OCI-LY7 (cell line): ENCODE results near the gene PFKFB2. TPM values are rescaled to one million over a fixed set of nuclear protein-coding genes. Genes with fewer than 3 reads are reported as not detected.

Source experiments
- BruUV-seq: library from RNA; stranded (reverse); fragments of 400-500 nt; replicated peaks from 2 replicates; lab custom pipeline; 2021; lab: Mats Ljungman, UMichigan
- CTCF ChIA-PET: fragments of 300-600 bp; sonication (Branson Sonifier 250); formaldehyde crosslinking; loops from one replicate; lab custom pipeline; 2022; ENCODE audit warnings: antibody characterized with exemption; ENCODE audit not compliant: unreplicated experiment; lab: Charles Lee
- POLR2A ChIA-PET: fragments of 300-600 bp; sonication (Branson Sonifier 250); formaldehyde crosslinking; loops from one replicate; lab custom pipeline; 2022; ENCODE audit warnings: antibody characterized with exemption; lab: Charles Lee
- DNase-seq: peaks from one replicate; pipeline ENCODE4 v3.0.0-alpha.2; 2015; ENCODE audit warnings: low spot score
- H2AFZ ChIP-seq: fragments of 200-600 bp; sonication (generic), shearing (Covaris generic); 2 replicates; pipeline ENCODE4 v1.6.1; 2014; ENCODE audit warnings: mild to moderate bottlenecking, antibody characterized with exemption, low read length, moderate library complexity
- H3K27ac ChIP-seq: fragments of 200-600 bp; sonication (generic); 2 replicates; pipeline ENCODE4 v1.5.1; 2014; ENCODE audit warnings: mixed run types, low read depth, mild to moderate bottlenecking, moderate library complexity, low read length, inconsistent platforms; ENCODE audit not compliant: poor library complexity, severe bottlenecking
- H3K36me3 ChIP-seq: fragments of 200-600 bp; sonication (generic); 2 replicates; pipeline ENCODE4 v1.6.1; 2014; ENCODE audit warnings: mild to moderate bottlenecking, antibody characterized with exemption, low read length, moderate library complexity, mixed read lengths; ENCODE audit not compliant: insufficient read depth
- H3K4me1 ChIP-seq: fragments of 200-600 bp; sonication (generic); 2 replicates; pipeline ENCODE4 v1.5.1; 2014; ENCODE audit warnings: mild to moderate bottlenecking, low read length; ENCODE audit not compliant: insufficient read depth, poor library complexity, severe bottlenecking
- H3K4me2 ChIP-seq: fragments of 200-600 bp; sonication (generic); 2 replicates; pipeline ENCODE4 v1.6.1; 2014; ENCODE audit warnings: mild to moderate bottlenecking, low read length
- H3K4me3 ChIP-seq: fragments of 200-600 bp; sonication (generic); 2 replicates; pipeline ENCODE4 v1.5.1; 2014; ENCODE audit warnings: mild to moderate bottlenecking, low read depth, low read length; ENCODE audit not compliant: poor library complexity, severe bottlenecking
- H3K79me2 ChIP-seq: fragments of 200-600 bp; sonication (generic); 2 replicates; pipeline ENCODE4 v1.6.1; 2016; ENCODE audit warnings: low read depth, mild to moderate bottlenecking, low read length, moderate library complexity, mixed read lengths; ENCODE audit not compliant: insufficient read depth
- H3K9me2 ChIP-seq: fragments of 200-600 bp; sonication (generic); 2 replicates; pipeline ENCODE4 v1.6.1; 2016; ENCODE audit warnings: mild to moderate bottlenecking, low read length, mixed read lengths; ENCODE audit not compliant: insufficient read depth
- H3K9me3 ChIP-seq: fragments of 200-600 bp; sonication (generic); 2 replicates; pipeline ENCODE4 v1.6.1; 2014; ENCODE audit warnings: mild to moderate bottlenecking, mixed run types, low read length, mixed read lengths
- H4K20me1 ChIP-seq: fragments of 200-600 bp; sonication (generic); 2 replicates; pipeline ENCODE4 v1.6.1; 2014; ENCODE audit warnings: mild to moderate bottlenecking, antibody characterized with exemption, low read length, moderate library complexity, mixed read lengths; ENCODE audit not compliant: insufficient read depth
- EZH2phosphoT487 ChIP-seq: fragments of 200-600 bp; sonication (generic); IDR thresholded peaks from 2 replicates; pipeline ENCODE4 v1.6.1; 2018; ENCODE audit warnings: low read depth, borderline replicate concordance, mild to moderate bottlenecking, mixed run types, antibody characterized with exemption, low read length, moderate library complexity, mixed read lengths
- intact Hi-C: fragments of 100-400 bp; cut with micrococcal nuclease; formaldehyde crosslinking; loops from one replicate; pipeline ENCODE4 v1.10.0; 2022; ENCODE audit not compliant: unreplicated experiment
- total RNA-seq, 2 experiments: library from RNA; depleted of rRNA in 1 of 2; stranded (reverse); fragments of >200 nt in 1 of 2; shearing (Covaris generic) in 1 of 2; gene quantifications; 2 replicates each; pipeline ENCODE4 v1.2.3, GENCODE V29; 2014 to 2022
- TF ChIP-seq, protein P1 (sequence below): fragments of 200-600 bp; sonication (generic); conservative IDR thresholded peaks from 2 replicates; pipeline ENCODE4 v1.5.1; 2014; ENCODE audit warnings: mild to moderate bottlenecking, antibody characterized with exemption, low read length, moderate library complexity, mixed read lengths

The PFKFB2 gene
- total RNA-seq, 2 experiments from 2014 or later: 9.8 to 13.1 TPM

DNA sequence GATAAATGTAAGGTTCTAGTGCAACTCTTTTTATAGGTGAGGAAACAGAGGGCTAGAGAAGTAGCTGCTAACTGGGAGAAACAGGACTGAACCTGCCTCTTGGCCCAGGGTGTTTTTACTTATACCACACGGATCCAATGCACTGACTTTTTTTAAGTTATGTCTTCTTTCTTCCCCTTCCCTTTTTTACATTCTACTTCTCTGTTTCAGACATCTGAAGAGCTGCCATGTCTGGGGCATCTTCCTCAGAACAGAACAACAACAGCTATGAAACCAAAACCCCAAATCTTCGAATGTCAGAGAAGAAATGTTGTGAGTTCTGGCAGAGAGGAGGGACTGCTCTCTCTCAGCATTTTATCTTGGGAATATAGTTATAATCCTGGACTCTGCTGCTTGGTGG lies 1.4 kb downstream of the PFKFB2 start:
- Histone ChIP-seq H3K4me2 (peak overlapping the region; percentile 94), H3K36me3 (peaks cover 2% of the 10 kb centered on the region; the same call in 1 of the 2 replicates), H3K27ac (peak overlapping the region; percentile 78), H3K4me3 (peak overlapping the region; percentile 95), H3K9me2 (no peaks in the 10 kb centered on the region), H3K79me2 (peaks cover 18% of the 10 kb centered on the region), H4K20me1 (peaks cover 3% of the 10 kb centered on the region; the same call in 1 of the 2 replicates), H3K9me3 (no peaks in the 10 kb centered on the region), H3K4me1 (peaks cover 81% of the 10 kb centered on the region), H2AFZ (peak overlapping the region; percentile 17; the same call in 1 of the 2 replicates)
- CTCF ChIA-PET: no interaction called here
- peak; percentile 43 for DNase-seq
- POLR2A ChIA-PET: interaction anchor here (0.6 to 1.1 kb wide), 4 partner anchors 8 to 651 kb away, joined by 3 read pairs; no protein-coding TSS in a partner anchor
- BruUV-seq: no TSS peak
- intact Hi-C loops: loop anchor here (5.0 kb wide), 2 partner anchors 122 to 268 kb away; partner anchors contain the start of gene CD55
- TF ChIP-seq, protein P1, sequence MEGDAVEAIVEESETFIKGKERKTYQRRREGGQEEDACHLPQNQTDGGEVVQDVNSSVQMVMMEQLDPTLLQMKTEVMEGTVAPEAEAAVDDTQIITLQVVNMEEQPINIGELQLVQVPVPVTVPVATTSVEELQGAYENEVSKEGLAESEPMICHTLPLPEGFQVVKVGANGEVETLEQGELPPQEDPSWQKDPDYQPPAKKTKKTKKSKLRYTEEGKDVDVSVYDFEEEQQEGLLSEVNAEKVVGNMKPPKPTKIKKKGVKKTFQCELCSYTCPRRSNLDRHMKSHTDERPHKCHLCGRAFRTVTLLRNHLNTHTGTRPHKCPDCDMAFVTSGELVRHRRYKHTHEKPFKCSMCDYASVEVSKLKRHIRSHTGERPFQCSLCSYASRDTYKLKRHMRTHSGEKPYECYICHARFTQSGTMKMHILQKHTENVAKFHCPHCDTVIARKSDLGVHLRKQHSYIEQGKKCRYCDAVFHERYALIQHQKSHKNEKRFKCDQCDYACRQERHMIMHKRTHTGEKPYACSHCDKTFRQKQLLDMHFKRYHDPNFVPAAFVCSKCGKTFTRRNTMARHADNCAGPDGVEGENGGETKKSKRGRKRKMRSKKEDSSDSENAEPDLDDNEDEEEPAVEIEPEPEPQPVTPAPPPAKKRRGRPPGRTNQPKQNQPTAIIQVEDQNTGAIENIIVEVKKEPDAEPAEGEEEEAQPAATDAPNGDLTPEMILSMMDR: no peak
- TF ChIP-seq EZH2phosphoT487: no peak

DNA sequence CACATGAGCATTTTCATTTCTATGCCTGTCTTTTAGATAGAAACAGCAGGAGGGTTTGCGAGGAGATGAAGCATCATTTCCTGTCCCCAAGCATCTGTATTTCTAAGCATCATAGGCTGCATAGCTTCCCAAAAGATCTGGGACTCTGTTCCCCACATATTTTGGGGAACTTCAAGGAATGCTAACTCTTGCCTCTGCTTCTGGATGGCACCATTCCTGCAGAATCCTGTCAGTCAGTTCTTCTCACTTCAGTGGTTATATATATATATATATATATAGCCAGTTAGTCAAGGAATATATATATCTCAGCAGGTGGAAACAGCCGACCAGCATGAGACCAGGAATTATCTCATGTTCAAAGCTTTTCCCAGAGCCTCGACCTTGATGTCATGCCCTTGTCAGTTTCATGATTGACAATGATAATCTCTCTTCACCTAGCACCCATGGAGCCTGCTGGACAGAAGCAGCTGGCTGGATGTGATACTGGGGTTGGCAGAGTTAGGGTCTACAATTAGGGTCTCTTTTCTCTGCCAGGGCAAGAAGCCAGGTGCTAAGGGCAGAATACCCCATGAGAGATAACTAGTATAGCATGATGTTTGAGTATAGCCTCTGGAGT lies 2.4 kb downstream of the PFKFB2 start:
- Histone ChIP-seq H2AFZ (no peak overlapping the region; the same call in 1 of the 2 replicates), H3K4me1 (peaks cover 79% of the 10 kb centered on the region), H3K9me3 (no peaks in the 10 kb centered on the region), H3K9me2 (no peaks in the 10 kb centered on the region), H4K20me1 (no peaks in the 10 kb centered on the region), H3K36me3 (no peaks in the 10 kb centered on the region), H3K79me2 (peaks cover 8% of the 10 kb centered on the region), H3K4me3 (peak overlapping the region; percentile 95), H3K4me2 (peak overlapping the region; percentile 94), H3K27ac (peak overlapping the region; percentile 78)
- ChIA-PET CTCF (interaction anchor here (0.6 kb wide), 1 partner anchor 15 kb away, joined by 3 read pairs; no protein-coding TSS in a partner anchor), POLR2A (interaction anchor here (0.8 to 1.5 kb wide), 3 partner anchors 16 to 18 kb away, joined by 3 to 5 read pairs (median 3); no protein-coding TSS in a partner anchor)
- no peak for TF ChIP-seq EZH2phosphoT487
- TF ChIP-seq, protein P1: no peak
- DNase-seq: no peak
- no TSS peak for BruUV-seq
- intact Hi-C loops: no loop called here

DNA sequence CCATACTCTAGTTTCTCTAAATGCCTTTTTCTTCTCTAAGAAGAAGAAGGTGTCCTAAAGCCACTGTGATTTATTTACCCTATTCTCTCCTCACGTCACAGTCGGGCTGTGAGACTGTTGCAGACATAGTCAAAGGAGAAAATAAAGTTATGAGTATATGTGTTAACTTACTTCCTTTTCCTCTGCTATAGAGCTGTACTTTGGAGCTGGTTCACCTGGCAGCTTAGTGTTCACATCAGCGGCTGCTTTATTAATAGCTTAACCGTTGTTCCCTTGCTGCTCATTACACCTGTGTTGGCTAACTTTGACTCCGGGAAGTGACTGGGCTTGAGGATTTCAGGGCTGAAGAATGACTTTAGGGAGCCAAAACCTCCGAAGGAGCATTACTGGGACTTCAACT lies 3.6 kb downstream of the PFKFB2 start:
- Histone ChIP-seq H3K9me3 (no peaks in the 10 kb centered on the region), H3K4me1 (peaks cover 72% of the 10 kb centered on the region), H3K79me2 (0 out of 2 replicates have a peak, but pooled peaks cover 5% of the 10 kb centered on the region), H2AFZ (peak overlapping the region; percentile 30; the same call in 1 of the 2 replicates), H3K9me2 (no peaks in the 10 kb centered on the region), H3K4me2 (peak overlapping the region; percentile 94), H3K27ac (peak overlapping the region; percentile 78), H3K36me3 (peaks cover under 1% of the 10 kb centered on the region; the same call in 1 of the 2 replicates), H4K20me1 (no peaks in the 10 kb centered on the region), H3K4me3 (peak overlapping the region; percentile 16)
- no peak for TF ChIP-seq EZH2phosphoT487
- POLR2A ChIA-PET: interaction anchor here (1.4 to 1.5 kb wide), 3 partner anchors 11 to 17 kb away, joined by 3 to 5 read pairs (median 4); no protein-coding TSS in a partner anchor
- peak; percentile 54 for DNase-seq
- intact Hi-C loops: no loop called here
- CTCF ChIA-PET: no interaction called here
- no TSS peak for BruUV-seq
